ENCODE data around the gene FXYD6. TPM values are rescaled to one million over a fixed set of nuclear protein-coding genes. Genes with fewer than 3 reads are reported as not detected.
A peak's percentile ranks its signal among the peaks of the same experiment; 100 is the strongest.

The FXYD6 gene
- total RNA-seq, 4 donors from 2014 or later = 2.9 to 17.7 (median 5.4) TPM

DNA sequence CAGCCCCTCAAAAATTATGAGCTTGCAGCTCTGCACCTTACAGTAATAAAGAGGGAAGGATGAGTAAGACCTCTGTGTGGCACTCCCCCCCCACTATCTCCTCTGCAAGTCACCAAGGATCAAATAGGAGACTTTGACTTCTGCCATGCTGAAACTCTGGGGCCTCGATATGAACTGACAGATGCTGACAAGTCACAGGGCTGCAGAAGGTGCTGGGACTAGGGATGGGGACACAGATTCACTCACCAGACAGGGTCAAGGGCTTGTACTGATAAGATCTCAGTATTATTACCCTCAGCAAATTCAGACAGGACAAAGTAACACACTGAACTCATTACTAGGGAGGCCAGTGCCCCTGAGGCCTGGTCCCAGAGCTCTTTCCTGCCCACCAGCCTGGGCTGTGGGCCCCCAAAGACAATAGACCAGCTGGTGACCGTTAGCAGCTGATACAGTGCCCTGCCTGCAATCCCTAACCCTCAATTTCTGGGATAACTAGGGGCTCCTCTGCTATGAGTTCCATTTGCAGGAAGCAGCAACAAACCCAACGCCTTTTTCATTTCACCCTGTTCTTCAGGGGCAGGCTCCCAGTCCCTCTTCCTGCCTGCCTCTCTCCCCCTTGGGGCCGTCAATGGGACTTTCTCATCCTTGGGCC, 32.6 kb upstream of the FXYD6 start:
- in situ Hi-C loops (cut with MboI; ENCODE audit: low sequenced_read_pairs in 4 of 4) (no loop called here), intact Hi-C loops (cut with DNase I; ENCODE audit: low total_unique reads) (loop anchor here (5.0 kb wide), 1 partner anchor 67 kb away; no protein-coding TSS in a partner anchor)
- H3K4me3 ChIP-seq = no peak overlapping the region
- no peak overlapping the region for H3K27ac ChIP-seq
- no peaks in the 10 kb centered on the region for H3K36me3 ChIP-seq
- no peak for TF ChIP-seq POLR2A (IDR thresholded peaks at IDR 0.05)
- TF ChIP-seq, protein P1, sequence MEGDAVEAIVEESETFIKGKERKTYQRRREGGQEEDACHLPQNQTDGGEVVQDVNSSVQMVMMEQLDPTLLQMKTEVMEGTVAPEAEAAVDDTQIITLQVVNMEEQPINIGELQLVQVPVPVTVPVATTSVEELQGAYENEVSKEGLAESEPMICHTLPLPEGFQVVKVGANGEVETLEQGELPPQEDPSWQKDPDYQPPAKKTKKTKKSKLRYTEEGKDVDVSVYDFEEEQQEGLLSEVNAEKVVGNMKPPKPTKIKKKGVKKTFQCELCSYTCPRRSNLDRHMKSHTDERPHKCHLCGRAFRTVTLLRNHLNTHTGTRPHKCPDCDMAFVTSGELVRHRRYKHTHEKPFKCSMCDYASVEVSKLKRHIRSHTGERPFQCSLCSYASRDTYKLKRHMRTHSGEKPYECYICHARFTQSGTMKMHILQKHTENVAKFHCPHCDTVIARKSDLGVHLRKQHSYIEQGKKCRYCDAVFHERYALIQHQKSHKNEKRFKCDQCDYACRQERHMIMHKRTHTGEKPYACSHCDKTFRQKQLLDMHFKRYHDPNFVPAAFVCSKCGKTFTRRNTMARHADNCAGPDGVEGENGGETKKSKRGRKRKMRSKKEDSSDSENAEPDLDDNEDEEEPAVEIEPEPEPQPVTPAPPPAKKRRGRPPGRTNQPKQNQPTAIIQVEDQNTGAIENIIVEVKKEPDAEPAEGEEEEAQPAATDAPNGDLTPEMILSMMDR (IDR thresholded peaks at IDR 0.05 in 4 of 5, conservative IDR thresholded peaks at IDR 0.05 in 1 of 5) = no peak
- DNase-seq (no peak), ATAC-seq (no peak)
- peaks cover 0 to 3% (median 0%) of the 10 kb centered on the region in 3 donors for H3K27me3 ChIP-seq
- H3K9me3 ChIP-seq = no peaks in the 10 kb centered on the region
- H3K4me1 ChIP-seq = no peaks in the 10 kb centered on the region

DNA sequence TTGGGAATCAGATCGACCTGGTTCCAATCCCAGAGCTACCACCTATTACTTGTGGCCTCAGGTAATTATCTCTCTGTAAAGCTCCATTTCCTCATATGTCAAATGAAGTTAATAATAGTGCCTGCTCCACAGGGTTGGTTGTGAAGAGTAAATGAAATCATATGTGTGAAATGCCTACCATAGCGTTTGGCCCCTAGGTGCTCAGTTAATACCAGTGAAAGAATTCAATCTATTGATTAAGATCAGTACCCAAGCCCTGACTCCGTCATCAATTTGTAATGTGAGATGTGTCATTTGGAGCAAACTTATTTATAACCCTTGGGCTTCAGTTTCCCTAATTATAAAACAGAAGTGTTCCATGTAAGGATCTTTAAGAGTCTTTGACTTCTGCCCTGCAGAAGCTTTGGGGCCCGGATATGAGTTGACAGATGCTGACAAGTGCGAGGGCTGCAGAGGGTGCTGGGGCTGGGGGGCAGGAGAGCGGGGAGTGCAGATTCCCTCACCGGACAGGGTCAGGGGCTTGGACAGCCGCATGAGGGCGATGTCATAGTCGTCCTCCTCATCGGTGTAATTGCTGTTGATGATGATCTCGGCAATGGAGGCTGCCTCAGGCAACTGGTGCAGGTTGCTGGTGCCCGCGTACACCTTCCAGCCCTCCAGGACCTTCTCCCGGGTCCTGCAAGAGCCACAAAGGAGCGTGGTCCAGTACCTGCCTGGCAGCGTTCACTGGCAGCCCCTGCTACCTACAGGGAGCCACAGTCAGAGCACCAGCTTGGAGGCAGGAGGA, 31.8 kb upstream of the FXYD6 start:
- in situ Hi-C loops (cut with MboI; ENCODE audit: low sequenced_read_pairs in 4 of 4) = no loop called here
- no peak for TF ChIP-seq POLR2A (IDR thresholded peaks at IDR 0.05)
- TF ChIP-seq, protein P1 (IDR thresholded peaks at IDR 0.05 in 4 of 5, conservative IDR thresholded peaks at IDR 0.05 in 1 of 5) = no peak
- H3K4me1 ChIP-seq = no peaks in the 10 kb centered on the region

DNA sequence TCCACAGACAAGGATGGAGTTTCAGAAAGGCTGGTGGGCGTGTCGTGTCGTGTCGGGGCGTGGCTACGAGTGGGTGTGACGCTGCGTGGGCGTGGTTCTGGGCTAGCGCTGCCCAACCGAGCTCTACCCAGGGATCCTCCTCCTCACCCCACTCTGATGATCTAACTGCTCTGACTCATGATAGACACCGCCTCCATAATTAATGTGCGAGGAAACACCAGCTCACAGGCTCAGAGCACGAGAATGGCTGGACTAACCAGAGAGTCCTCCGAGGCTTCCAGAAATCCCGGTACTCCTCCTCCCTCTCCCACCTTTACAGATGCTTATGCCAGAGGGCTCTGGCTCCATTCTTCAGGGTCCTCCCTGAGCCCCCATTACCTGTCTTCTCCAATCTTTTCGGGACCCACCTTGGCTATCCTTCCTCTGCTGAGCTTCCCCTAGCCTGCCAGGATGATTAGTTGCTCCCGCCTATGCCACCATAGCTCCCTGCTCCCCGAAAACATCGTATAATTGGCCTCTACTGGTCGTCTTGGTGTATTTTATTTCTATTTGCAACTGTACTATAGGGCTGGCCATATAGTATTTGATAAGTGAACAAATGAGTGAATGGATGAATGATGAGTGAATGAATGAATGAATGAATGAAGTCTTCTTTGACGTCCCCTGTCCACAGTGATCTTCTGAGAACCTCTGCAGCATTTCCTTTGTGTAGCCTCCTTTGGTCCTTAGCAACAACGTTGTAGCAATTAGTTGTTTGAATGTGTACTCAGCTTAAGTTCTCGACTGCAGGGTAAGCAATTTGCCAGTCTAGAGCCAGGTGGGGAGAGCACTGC, 31.0 kb upstream of the FXYD6 start:
- Histone ChIP-seq H3K27ac (no peak overlapping the region), H3K36me3 (no peaks in the 10 kb centered on the region), H3K27me3 (peaks cover 0 to 3% (median 0%) of the 10 kb centered on the region in 3 donors), H3K4me3 (no peak overlapping the region), H3K4me1 (no peaks in the 10 kb centered on the region), H3K9me3 (no peaks in the 10 kb centered on the region)
- DNase-seq (peak; percentile 49 to 64), ATAC-seq (peak; percentile 89 to 95)
- intact Hi-C loops (cut with DNase I; ENCODE audit: low total_unique reads) = loop anchor here (5.0 kb wide), 1 partner anchor 65 kb away; no protein-coding TSS in a partner anchor
- in situ Hi-C loops (cut with MboI; ENCODE audit: low sequenced_read_pairs in 4 of 4) = no loop called here
- no peak for TF ChIP-seq POLR2A (IDR thresholded peaks at IDR 0.05)
- TF ChIP-seq, protein P1 (IDR thresholded peaks at IDR 0.05 in 4 of 5, conservative IDR thresholded peaks at IDR 0.05 in 1 of 5) = no peak

More for the DNA sequence above, 31.8 kb upstream of the FXYD6 start:
- no peaks in the 10 kb centered on the region for H3K36me3 ChIP-seq
- peaks cover 0 to 3% (median 0%) of the 10 kb centered on the region in 3 donors for H3K27me3 ChIP-seq
- no peak overlapping the region for H3K4me3 ChIP-seq
- H3K9me3 ChIP-seq = no peaks in the 10 kb centered on the region
- DNase-seq (no peak), ATAC-seq (no peak)
- intact Hi-C loops (cut with DNase I; ENCODE audit: low total_unique reads) = loop anchor here (5.0 kb wide), 1 partner anchor 66 kb away; no protein-coding TSS in a partner anchor
- H3K27ac ChIP-seq = no peak overlapping the region

DNA sequence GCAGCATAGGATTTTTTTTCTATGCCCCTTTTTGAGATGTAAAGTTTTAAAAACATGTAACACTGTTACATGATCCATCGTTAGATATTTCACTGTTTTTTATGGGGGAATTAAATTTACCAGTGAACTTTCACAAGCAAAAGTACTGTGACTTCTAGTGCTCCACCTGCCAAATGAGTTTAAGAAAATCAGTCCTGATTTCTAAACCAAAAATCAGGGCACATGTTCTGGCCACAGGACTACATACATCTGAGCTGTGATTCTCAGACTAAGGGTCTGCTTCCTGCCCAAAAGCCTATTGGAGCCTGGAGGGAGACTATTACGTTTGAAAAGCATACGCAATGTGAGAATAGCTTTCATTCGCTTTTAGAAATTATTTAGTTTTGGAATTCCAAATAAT, 30.3 kb upstream of the FXYD6 start:
- Histone ChIP-seq H3K27ac (no peak overlapping the region), H3K36me3 (no peaks in the 10 kb centered on the region), H3K4me1 (no peaks in the 10 kb centered on the region), H3K27me3 (no peaks in the 10 kb centered on the region), H3K4me3 (no peak overlapping the region), H3K9me3 (no peaks in the 10 kb centered on the region)
- in situ Hi-C loops (cut with MboI; ENCODE audit: low sequenced_read_pairs in 4 of 4) (no loop called here), intact Hi-C loops (cut with DNase I; ENCODE audit: low total_unique reads) (loop anchor here (5.0 kb wide), 1 partner anchor 64 kb away; no protein-coding TSS in a partner anchor)
- TF ChIP-seq, protein P1 (IDR thresholded peaks at IDR 0.05 in 4 of 5, conservative IDR thresholded peaks at IDR 0.05 in 1 of 5) = no peak
- TF ChIP-seq POLR2A (IDR thresholded peaks at IDR 0.05) = no peak
- no peak for DNase-seq
- no peak for ATAC-seq

All from gastrocnemius medialis (tissue), 4 donors.